NK-92 (cell line): ENCODE measurements around the gene USP5.

Experiments used
- DNase-seq: peaks from one replicate; lab custom pipeline; 2025; ENCODE audit not compliant: unreplicated experiment; lab: John Stamatoyannopoulos, UW

USP5 gene

DNA sequence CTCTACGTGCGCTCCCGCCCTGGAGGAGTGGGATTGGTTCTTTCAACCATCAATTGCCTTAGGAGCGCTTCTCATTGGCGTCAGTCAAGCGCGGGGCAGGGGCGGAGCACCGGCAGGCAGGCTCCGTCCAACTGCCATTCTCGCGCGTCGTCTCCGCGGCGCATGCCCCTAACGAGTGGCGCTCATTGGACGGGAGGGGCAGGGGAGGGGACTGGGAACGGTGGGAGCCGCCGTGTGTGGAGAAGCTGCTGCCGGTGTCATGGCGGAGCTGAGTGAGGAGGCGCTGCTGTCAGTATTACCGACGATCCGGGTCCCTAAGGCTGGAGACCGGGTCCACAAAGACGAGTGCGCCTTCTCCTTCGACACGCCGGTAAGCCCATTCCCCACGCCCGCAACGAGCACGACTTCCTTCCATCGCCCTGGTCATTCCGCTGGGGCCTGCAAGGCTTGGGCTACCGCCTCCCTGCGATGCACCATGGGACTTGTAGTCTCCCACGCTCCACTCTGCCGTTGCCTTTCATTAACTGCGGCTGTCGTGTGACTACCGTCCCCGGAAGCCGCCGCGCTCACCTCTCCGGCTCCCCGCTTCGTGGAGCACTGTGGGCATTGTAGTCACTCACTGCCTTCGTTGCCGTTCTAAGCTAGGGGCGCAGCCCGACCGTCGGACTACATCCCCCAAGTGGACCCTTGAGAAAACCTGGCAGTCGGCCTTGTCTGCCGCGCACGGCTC, at the start of gene USP5:
USP5 (plus strand) TSS at position 230 of the 730 bp plus-strand sequence; CDS start at position 260, 30 bp downstream.
- DNase-seq, result peak; percentile 83

GRCh38 chr12:6807170-6807569, 44.8 kb upstream of the USP5 start:
- no peak for DNase-seq

DNA sequence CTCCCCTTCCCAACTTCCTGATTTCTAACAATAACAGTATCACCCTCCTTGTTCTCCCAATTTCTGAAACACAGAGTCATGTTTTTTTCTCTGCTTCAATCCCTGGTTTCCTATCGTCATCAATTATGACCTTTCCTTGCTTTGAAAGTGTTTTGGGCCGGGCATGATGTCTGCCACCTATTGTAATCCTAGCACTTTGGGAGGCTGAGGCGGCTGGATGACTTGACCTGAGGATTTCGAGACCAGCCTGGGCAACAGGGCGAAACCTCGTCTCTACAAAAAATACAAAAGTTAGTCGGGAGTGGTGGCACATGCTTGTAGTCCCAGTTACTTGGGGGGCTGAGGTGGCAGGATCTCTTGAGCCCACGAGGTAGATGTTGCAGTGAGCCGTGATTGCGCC, 42.9 kb upstream of the USP5 start:
- no peak for DNase-seq

DNA sequence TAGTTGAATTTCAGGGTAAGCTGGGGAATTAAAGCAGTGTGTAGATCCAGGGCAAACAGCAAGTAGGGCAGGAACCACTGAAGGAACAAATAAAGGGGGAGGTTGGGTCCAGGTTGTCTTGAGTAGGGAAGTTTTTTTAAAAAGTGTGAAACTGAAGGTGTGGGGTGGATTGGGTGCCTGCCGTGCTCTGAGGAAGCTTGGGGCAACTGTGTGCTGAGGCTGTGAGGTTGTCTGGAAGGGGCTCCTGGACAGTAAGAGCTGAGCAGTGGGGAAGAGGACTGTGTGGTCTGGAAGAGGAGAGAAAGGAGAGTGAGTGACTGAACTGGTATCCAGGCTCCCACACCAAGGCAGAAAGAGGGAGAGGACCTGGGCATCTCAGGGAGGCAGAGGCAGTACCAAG, 41.2 kb upstream of the USP5 start:
- DNase-seq, result no peak

DNA sequence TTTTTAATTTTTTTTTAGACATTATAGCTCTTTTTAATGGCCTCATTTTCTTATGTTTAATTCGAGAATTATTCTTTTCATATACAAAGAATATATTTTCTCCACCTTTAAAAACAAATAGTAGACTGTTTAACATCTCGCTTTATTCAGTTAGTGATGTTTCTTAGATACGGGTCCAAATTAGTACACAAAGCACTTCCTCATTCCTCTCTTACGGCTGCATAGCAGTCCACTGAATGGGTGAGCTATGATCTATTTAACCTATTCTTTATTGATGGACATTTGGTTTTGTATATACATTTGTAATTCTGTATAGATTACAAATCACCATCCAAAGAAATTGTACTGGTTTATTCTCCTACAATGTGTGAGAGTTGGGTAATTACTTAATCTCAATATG, 38.6 kb upstream of the USP5 start:
- no peak for DNase-seq

DNA sequence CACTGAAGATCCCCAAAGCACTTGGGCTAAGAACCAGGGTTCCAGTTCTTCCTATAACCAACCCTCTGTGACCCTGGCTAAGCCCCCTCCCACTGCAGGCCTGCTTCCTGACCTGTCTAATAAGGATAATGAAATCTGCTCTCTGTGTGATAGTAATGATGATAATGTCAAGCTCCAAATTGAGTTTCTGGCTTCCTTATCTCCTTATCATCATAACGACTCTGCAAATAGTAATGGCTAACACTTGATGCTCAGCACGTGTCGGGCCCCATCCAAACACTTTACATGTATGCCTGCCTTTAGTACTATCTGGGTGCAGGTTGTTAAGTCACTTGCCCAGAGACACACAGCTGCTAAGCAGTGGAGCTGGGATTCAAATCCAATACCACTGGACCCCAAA, 35.4 kb upstream of the USP5 start:
- no peak for DNase-seq

- no peak for DNase-seq
Measured at GRCh38 chr12:6817098-6817497, 34.9 kb upstream of the USP5 start.

- DNase-seq, result no peak
Measured at GRCh38 chr12:6817662-6818157, 34.2 kb upstream of the USP5 start.

DNA sequence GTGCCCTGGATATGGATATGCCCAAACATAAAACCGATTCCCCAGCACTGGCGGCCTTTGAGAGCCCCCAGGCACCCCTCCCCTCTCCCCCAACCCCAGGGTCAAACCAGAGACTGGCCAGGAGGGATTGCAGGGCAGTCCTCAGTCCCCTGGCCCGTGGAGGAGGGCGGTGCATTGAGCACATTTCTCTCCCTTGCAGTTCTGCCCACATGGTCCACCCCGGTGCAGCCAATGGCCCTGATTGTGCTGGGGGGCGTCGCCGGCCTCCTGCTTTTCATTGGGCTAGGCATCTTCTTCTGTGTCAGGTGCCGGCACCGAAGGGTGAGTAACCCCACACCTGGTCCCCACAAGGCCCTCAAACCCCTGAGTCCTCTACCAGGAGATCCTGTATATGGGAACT, 33.7 kb upstream of the USP5 start:
- no peak for DNase-seq

- no peak for DNase-seq
Measured at GRCh38 chr12:6818645-6819044, 33.3 kb upstream of the USP5 start.

- DNase-seq, result no peak
Measured at GRCh38 chr12:6819106-6820030, 32.6 kb upstream of the USP5 start.

- no peak for DNase-seq
Measured at GRCh38 chr12:6820166-6820565, 31.8 kb upstream of the USP5 start.

DNA sequence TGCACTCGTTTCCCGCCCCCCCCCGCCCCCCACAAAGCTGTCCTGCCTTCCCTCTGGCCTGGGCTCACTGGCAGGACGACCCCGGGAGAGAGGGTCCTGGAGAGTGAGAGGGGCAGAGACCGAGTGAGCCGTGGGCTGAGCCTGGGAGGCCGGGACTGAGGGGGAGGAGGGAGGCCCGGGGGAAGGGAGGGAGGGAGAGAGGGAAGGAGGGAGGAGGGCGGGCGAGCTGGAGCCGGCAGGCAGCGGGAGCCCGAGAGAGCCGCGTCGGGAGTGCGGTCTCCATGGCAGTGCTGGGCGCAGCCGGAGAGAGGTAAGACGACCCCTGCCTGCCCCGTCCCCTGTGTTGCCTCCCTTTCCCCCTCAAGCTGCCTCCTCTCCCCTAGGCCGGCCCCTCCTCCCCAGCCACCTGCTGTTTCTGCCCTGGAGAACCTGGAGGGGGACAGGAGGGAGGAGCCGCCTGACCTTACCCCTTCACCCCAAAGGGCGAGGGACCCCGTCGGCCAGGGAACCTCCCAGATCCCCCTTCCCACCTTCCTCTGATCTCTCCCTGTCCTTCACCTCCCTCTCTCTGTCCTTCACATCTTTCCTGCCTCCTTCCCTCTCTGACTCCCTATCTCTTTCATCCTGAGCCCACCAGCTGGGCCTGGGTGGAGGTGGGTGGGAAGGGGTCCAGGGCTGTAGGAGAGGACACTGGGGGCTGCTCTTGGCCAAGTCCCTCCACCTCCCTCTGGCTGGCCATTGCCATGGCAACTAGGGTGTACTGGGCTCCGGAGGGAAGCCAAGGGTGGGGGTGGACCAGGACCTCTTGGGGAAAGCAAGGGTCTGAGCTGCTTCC, 30.1 kb upstream of the USP5 start, which contains the start of gene GPR162:
GPR162 (plus strand) TSS at position 231 of the 835 bp plus-strand sequence. CDS start 2,078 bp downstream, outside the sequence.
- DNase-seq, result no peak

- DNase-seq, result no peak
Measured at GRCh38 chr12:6822426-6823135, 29.4 kb upstream of the USP5 start.

DNA sequence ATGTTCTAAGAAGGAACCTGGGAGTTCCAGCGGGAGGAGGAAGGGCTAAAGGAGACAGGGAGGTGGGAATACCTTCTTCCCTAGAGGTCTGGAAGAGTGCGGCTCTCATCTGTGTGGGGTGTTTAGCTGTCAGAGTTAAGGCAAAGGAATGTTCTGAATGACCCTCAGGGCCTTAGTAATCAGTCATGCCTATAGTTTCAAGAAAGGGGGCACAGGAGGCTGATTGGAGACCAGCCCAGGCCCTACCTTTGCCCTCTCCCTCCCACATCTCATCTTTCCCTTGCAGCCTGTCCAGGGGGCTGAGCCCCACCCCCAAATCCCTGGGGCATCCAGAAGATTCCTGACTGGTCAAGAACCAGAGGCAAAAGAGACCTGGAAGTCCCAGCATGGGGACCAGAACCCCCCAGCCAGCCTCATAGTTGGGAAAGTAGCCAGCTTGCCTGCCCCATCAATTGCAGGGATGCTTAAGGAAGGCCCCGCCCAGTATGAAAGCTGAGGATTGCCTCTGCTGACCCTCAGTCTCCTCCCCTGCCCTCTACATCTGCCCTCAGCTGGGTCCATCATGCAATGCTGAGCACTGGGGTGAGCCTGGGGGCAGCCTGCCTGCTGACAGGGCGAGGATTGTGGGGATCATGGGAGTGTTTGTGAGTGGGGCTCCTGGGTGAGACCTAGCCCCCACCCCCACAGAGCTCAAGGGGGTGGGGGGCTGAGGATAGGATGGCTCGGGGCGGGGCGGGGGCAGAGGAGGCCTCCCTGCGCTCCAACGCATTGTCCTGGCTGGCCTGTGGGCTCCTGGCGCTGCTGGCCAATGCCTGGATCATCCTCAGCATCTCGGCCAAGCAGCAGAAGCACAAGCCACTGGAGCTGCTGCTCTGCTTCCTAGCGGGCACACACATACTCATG, 28.5 kb upstream of the USP5 start:
- DNase-seq, result no peak

GRCh38 chr12:6824085-6824775, 27.7 kb upstream of the USP5 start:
- no peak for DNase-seq

GRCh38 chr12:6824901-6825381, 27.0 kb upstream of the USP5 start:
- DNase-seq, result no peak

- DNase-seq, result no peak
Measured at GRCh38 chr12:6825398-6826124, 26.4 kb upstream of the USP5 start.
